ENCODE measurements around the gene RTL1. TPM values are rescaled to one million over a fixed set of nuclear protein-coding genes. Genes with fewer than 3 reads are reported as not detected.
A peak's percentile ranks its signal among the peaks of the same experiment; 100 is the strongest.

The RTL1 gene
- total RNA-seq, 6 experiments from 2014 or later: not detected

- Mint-ChIP-seq H3K27ac (no peak overlapping the region), H3K4me1 (ENCODE audit: low read depth) (peaks cover 20% of the 10 kb centered on the region), H3K36me3 (ENCODE audit: low read depth) (peaks cover 24% of the 10 kb centered on the region), H3K27me3 (ENCODE audit: insufficient read depth) (peaks cover 37% of the 10 kb centered on the region), H3K9me3 (no peaks in the 10 kb centered on the region), H3K4me3 (no peak overlapping the region)
- TF ChIP-seq CTCF (IDR thresholded peaks at IDR 0.05): no peak
- DNase-seq: no peak
These were observed 13.9 kb downstream of the RTL1 start for GRCh38 chr14:100889641-100890040.

DNA sequence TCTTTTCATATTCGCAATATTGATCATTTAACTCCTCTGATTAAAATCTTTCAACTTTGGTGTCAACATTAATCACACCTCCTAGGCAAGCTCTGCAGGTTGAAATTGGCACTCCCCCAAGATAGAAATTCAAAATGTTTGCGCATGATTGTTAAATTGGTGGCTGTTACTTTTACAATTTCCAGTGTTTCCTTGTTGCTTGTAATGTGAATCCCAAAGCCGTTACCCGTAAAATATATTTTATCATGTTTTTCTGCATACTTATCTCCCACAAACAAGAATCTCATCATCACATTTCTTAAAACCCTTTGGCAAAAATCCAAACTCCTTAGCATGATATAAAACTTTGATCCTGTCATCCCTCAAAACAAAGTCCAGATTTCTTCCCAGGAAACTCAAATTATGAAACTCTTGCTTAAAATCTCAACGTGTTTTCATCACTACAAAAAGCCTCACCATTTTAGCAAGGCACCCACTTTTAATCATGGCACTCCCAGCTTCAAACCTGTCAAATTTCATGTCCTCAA is 14.7 kb downstream of the RTL1 start:
- no peak for TF ChIP-seq CTCF (IDR thresholded peaks at IDR 0.05)
- Mint-ChIP-seq H3K4me3 (no peak overlapping the region), H3K27ac (no peak overlapping the region), H3K27me3 (ENCODE audit: insufficient read depth) (peaks cover 29% of the 10 kb centered on the region), H3K9me3 (peaks cover 6% of the 10 kb centered on the region), H3K4me1 (ENCODE audit: low read depth) (peaks cover 20% of the 10 kb centered on the region), H3K36me3 (ENCODE audit: low read depth) (peaks cover 29% of the 10 kb centered on the region)
- no peak for DNase-seq

GRCh38 chr14:100887728-100888335 is 15.7 kb downstream of the RTL1 start:
- no peak overlapping the region for H3K4me3 Mint-ChIP-seq
- H3K27ac Mint-ChIP-seq: 0 out of 2 replicates have a peak overlapping the region, but pooled peaks have one; percentile 12
- TF ChIP-seq CTCF (IDR thresholded peaks at IDR 0.05): no peak
- no peak for DNase-seq
- H3K9me3 Mint-ChIP-seq: peaks cover 9% of the 10 kb centered on the region
- peaks cover 20% of the 10 kb centered on the region for H3K4me1 Mint-ChIP-seq (ENCODE audit: low read depth)
- peaks cover 35% of the 10 kb centered on the region for H3K36me3 Mint-ChIP-seq (ENCODE audit: low read depth)
- H3K27me3 Mint-ChIP-seq (ENCODE audit: insufficient read depth): peaks cover 24% of the 10 kb centered on the region

DNA sequence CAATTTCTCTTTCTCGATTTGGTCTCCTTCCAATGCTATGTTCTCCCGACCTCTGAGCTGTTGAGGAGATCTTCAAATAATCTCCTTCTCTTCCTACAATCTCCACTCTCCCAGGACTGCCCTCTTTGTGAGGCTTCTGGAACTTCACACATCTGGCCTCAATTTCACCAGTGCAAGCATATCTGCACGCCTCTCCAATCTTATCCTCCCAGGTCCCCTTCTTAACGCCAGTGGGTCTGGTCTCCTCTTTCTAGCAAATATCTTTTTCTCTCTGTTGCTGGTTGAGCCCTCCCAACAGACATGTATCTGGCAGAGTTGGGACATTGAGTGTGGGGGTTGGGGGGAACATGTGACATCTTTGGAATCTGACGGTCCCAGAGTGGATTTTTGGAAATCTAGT is 17.9 kb downstream of the RTL1 start:
- no peak for DNase-seq
- no peak overlapping the region; the same call in 1 of the 2 replicates for H3K27ac Mint-ChIP-seq
- no peak for TF ChIP-seq CTCF (IDR thresholded peaks at IDR 0.05)
- peaks cover 20% of the 10 kb centered on the region for H3K4me1 Mint-ChIP-seq (ENCODE audit: low read depth)
- peaks cover 26% of the 10 kb centered on the region for H3K9me3 Mint-ChIP-seq
- H3K27me3 Mint-ChIP-seq (ENCODE audit: insufficient read depth): peaks cover 25% of the 10 kb centered on the region
- H3K36me3 Mint-ChIP-seq (ENCODE audit: low read depth): peaks cover 49% of the 10 kb centered on the region
- no peak overlapping the region for H3K4me3 Mint-ChIP-seq

DNA sequence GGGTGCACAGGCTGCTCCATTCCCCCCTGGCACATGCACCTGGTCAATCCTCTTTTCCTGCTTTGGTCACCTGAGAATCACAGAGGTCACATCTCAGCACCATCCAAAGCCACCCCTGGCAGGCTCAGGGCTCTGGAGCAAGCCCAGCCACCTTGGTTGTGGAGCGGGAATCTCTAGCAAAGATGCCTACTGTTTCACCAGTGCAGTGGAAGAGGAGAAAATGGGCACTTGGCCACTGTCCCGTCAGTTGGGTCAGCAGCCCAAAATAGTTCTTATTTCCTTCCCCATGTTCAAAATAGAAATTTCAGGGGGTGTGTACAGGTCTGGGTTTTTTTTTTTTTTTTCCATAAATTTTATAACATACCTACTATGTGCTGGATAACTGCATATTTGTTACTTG is 18.3 kb downstream of the RTL1 start:
- H3K36me3 Mint-ChIP-seq (ENCODE audit: low read depth): peaks cover 53% of the 10 kb centered on the region
- peaks cover 29% of the 10 kb centered on the region for H3K27me3 Mint-ChIP-seq (ENCODE audit: insufficient read depth)
- H3K4me1 Mint-ChIP-seq (ENCODE audit: low read depth): peaks cover 20% of the 10 kb centered on the region
- TF ChIP-seq CTCF (IDR thresholded peaks at IDR 0.05): no peak
- H3K9me3 Mint-ChIP-seq: peaks cover 30% of the 10 kb centered on the region
- no peak overlapping the region; the same call in 1 of the 2 replicates for H3K27ac Mint-ChIP-seq
- DNase-seq: no peak
- no peak overlapping the region for H3K4me3 Mint-ChIP-seq
